Measurements from ENCODE around the gene SCUBE2.
"Not testable (repeated sequence)": the region's sequence is repeated elsewhere in the genome, so short reads cannot be mapped to it uniquely, and the experiment has no call there.

SCUBE2 gene

DNA sequence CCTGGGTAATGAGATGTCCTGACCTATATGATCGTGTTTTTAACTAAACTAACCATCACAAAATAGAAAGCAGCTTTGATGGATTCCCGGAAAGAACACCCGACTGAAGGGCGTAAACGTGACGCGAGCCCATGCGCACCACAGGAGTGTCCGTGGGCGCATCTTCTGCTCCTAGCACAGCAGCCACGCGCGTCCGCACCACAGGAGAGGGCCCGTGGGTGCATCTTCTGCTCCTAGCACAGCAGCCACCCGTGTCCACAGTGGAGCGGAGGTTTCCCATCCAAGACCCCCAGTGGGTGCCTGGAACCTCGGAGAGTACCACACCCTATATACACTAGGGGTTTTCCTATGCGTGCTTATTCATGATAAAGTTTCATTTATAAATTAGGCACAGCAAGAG, 51.5 kb downstream of the SCUBE2 start:
- no peak for DNase-seq

DNA sequence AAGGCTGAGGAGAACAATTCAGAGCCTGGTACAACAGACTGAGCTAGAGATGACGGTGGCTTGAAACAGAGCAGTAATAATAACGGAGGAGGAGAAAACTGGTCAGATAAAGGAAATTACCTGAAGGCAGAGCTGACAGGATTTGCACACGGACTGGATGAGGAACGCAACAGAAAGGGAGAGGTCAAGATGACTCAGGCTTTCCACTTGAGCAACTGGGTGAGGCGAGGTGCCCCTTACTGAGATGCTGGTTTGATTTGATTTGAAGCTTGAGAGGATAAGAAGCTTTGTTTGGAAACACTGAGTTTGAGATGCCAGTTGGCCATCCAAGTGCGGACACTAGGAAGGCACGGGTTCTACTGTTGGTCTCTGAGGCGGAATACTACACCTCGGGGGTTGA, 52.2 kb downstream of the SCUBE2 start:
- DNase-seq: no peak

DNA sequence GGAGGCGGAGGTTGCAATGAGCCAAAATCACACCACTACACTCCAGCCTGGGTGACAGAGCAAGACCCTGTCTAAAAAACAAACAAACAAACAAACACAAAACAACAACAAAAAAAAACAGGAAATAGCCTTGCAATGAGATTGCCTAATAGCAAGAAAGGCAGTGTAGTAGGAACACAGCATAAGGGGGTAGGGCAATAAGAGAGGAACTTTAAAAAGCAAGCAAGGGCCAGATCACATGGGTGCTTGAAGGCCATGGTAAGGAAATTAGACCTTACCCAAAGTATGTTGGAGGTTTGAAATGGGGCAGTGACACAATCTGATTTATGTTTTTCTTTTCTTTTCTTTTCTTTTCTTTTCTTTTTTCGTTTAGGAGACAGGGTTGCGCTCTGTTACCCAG, 52.9 kb downstream of the SCUBE2 start:
- DNase-seq: no peak

DNA sequence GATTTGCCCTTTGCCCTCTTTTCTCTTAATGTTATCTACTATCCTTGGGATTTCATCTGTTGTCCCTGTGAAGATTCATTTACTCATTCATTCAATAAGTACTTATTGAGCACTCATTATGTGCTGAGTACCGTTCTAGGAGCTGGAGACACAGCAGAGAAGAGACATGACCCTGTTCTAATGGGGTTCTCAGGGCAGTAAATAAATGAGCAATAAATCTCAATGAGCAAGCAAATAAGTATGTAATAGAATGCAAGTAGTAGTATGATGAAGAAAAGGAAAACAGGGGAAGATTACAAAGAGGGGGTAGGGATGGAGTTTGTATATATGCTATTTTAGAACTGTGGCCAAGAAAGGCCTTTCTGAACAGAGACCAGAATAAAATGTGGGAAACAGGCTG, 53.4 kb downstream of the SCUBE2 start:
- DNase-seq: no peak

DNA sequence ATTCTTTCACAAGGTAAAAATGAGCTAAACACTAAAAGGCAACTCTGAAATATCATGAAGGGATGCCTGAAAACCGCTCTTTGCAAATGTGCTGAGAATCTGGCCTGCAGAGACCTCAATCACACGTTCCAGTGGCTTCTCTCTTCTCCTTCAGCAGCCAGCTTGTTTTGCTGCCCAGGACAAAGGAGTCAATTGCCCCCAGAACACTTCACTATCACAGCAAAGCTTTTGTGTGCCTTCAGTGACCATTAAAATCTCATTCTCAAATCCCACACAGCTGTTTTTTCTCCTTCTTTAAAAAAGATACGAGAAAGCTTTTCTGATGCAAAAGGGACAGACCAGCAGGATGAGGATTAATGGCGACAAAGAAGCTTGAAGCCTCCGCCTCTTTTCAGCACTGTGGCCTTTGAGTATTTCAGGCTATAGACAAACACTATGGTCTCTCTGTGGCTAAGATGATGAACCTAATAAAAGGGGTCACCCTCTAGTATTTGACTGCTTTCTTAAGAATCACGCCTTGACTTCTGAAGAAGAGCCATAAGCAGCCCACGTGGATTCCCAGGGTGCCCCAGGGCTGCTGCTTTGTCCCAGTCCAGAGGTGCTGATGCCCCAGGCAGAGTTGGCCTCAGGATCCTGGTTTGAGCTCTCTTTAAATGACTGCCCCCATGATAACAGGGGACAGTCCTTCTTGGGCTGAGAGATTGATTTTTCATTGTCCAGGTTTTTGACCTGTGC, 54.2 kb downstream of the SCUBE2 start:
- no peak for DNase-seq

DNA sequence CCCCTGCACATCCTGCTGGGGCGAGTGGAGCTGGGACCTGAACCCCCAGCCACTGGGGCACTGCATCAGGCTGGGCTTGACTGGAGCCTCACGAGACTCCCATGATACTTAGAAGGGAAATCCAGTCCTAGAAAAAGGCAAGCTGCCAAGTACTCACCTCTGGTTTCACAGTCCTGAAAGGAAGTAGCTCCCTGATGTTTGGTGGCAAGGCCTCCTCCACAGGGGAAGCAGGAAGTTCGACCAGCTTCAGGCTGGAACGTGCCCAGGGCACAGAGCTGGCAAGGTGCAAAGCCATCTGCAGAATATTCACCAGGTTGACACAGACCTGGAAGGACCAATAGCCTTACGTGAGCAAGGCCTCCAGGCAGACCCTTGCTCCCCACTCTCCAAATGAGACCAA, 60.8 kb downstream of the SCUBE2 start:
- DNase-seq: no peak

DNA sequence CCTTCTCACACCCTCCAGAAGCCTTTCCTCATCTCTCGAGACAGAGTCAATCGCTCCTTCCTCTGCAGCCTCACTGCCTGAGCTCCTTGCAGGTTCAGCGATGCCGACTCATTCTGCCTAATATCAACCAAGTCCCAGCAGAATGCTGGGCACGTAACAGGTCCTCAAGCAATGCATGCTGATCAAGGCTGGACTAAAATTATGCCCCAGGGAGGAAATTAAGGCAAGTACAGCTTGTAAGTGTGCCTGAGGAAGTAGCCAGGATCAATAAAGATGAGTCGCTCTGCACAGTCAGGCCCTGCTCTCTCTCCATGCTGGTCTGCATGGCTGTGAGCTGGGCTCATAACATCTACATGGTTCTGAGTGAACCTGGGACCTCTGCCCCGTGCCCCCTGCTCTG, 62.0 kb downstream of the SCUBE2 start:
- no peak for DNase-seq

DNA sequence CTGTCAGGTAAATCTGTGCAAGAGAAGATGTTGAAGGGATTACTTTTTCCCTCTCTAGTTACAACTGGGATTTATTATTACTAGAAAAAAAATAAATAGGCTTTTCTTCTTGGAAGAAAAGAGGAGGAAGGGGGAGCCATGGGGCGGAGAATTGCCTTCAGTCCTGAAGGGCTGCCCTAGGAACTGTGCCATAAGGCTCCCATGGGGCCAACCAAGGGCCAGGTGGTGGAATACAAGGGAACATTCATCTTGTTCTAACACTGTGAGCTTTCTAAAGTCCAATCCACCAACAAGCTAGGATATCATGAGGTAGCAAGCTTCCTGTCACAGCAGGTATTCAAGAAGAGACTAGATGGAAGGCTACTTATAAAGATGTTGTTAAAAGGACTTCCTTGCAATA, 62.8 kb downstream of the SCUBE2 start:
- DNase-seq: no peak

DNA sequence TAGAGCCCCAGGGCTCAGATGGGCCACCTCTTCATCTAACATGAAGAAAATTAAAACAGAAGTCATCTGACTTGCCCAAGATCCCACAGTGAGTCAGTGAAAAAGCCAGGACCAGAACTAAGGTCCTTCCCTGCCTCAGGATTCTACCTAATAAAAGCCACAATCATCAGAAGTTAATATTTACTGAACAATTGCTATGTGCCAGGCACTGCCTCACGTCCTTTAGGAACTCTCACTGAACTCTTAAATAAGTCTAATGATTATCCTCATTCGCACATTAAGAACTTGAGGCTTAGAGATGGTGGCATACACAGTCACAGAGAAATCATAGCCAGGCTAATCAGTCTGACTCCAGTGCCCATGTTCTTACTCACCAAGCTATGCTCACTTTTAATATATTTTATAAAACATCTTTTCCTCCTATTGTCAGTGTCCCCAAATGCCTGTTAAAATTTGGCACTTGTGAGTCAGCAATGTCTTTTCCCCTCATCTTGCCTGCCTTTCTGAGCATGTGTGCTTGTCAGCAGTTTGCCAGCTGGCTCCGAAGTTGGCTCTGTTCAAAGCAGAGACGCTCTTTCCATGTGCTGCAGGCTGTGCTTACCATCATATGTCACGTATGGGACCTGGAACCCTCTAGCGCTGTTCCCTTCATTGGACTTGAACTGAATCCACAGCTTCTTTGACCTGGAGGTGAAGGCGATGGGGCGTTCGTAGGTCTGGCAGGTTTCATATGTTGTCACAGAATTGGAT, 66.1 kb downstream of the SCUBE2 start:
- no peak for DNase-seq

DNA sequence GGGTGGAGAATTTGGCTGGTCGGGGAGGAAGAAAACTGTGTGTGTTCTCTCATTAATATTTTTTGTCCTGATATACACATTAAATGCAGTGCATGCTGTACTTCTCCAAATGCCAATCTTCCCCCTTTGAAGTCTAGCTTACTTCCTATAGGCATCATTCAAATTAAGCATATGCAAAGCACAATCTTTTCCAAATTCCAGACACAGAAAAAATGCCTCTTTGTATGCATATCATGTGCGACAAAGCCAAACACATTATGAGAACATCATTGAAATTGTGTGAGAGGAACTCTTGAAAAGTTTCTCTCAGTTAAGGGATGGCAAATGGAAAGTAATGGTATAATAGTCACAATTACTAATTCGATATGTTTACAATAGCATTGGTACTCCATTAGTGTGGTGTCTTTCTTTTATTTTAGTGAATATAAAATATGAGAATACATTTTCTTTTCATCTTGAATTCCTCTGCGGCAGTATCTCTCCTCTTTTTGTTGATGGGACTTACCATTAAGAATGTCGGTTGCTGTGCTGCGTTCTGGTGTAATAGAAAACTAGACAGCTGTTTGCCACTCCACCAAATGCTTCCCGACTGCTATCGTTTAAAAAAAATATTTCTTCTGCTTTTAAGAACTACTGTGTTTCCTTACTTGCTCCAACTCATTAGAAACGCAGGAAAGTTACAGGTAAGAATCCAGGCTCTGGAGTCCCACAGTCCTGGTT, 68.3 kb downstream of the SCUBE2 start:
- no peak for DNase-seq

DNA sequence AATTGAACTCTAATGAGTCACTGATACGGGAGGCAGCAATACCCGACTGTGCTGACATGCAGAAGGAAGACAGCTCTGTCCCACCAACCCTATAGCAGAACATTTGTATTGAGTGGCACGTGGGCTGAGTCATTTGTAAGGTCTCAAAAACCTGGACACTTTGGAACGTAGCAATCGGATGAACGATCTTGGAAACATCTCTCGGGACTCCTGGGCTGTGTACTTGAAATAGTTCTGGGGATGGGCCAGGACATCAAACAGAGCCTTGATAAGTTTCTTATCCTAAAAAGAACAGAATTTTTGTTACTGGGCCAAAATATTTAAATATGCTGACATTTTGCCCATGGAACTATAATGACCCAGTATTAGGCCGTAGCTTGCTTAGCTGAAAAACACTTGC, 70.5 kb downstream of the SCUBE2 start:
- DNase-seq: no peak

DNA sequence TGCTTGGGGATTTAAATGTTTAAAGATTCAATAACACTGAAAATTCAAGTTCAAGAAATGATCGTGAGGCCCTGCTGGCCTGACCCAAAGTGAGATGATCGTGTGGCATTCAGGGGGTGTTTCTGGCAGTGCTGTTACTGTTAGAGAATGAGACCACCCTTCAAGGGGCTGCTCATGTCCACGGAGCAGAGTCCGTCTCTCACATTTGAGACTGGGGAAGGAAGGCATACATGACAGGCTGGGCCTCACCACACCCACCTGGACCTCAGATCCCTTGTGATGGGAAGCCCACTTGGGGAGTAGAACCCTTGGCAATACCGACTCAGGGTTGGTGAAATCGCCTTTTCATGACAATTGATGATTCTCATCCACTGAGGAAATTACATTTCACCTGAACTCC, 71.5 kb downstream of the SCUBE2 start:
- no peak for DNase-seq

DNA sequence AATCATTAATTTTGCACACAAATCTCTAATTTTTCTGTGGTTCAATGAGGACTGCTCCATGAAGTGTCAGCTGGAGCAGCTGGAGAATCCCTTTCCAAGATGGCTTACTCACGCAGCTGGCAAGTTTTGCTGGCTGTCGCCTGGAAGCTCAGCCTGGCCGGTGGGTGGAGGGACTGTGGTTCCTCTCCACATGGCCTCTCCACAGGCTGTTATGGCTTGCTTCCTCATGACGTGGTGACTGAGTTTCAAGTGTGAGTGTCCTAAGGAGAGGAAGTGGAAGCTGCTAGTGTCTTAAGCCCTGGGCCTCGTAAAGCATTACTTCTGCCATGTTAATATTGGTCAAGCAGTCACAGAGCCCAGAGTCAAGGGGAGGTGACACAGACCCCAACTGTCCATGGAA, 73.6 kb downstream of the SCUBE2 start:
- no peak for DNase-seq

DNA sequence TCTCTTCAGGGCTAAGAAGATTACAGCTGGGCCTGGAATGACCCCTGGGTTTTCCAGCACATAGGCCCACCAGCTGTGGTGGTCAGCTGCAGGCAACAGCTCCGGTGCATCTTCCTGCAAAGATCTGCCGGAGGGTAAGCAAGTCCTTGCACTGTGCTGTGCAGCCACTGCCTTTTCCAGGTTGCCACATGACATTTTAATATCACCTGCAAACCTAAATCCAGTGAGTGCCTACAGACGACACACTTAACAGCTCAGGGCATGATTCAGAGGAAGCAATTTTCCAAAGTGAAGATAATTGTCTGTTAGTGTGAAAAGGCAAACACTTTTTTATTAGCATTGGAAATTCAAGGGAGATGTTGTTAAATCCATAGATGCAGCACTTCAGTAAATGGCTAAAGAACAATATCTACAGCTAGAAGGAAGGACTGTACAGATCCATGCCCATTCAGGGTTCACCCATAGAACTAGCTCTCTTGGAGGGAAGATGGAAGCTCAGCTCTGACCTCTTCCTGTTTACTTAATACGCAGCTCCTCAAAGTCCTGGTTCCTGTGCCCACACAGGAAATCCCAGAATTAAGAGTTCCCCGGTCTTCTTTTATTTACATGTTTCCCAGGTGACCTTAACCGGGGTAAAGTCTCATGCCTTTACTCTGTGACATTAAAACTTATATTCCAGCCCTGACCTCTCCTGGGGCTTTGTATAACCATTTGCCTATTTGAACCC, 74.3 kb downstream of the SCUBE2 start:
- no peak for DNase-seq

DNA sequence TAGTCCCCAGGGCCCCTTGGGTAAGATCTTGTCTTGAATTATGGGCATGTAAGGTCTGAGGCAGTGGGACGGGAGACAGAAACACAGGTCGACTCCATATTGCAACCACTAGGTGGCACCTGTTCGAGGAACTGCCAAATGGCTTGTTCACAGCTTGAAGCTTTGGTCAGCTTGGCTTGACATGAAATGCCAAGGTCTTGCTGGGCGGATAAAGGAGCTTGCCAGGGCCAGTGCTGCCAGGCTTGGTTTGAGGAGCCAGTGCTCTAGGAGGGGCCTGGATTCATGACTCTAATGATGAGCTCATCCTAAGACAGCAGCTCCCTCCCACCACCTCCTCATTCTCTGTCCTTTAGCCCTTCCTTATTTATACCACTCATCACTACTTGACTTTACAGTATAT, 75.7 kb downstream of the SCUBE2 start:
- DNase-seq: peak; percentile 62

DNA sequence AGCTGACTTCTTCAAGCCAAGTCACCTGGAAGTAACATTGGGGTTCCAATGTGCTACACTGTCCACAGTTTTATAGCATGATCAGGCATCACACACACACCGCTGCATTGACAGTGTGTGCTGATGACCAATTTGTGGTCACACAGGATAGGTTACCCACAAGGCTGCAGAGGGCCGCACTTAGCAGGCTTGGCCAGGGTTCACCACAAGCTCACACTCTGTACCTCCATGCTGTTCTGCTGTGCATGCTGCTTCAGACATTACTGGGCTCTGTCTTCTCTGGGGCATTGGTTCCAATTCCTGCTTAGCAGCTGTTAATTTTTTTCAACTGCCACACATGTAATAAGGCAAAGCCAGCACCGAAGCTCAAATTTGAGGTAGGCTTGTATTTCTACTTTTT, 76.6 kb downstream of the SCUBE2 start:
- DNase-seq: no peak

DNA sequence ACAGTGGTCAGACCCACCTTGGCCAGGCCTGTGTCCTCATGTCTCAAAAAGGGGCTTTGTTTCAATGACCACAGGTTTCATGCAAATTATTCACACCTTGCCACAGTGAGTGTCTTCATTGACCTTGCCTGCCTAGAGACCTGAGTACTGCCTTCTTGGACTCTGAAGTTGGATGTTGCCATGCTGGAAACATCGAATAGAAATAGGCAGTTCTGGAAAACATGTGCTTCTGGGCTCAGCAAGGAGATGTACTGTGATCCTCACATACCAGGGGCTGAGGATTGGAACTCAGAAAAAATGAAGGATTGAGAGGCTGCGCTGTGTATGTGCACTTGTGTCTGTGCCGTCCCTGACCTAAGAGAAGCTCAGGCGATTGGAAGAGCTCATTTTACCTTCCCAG, 78.0 kb downstream of the SCUBE2 start:
- no peak for DNase-seq

DNA sequence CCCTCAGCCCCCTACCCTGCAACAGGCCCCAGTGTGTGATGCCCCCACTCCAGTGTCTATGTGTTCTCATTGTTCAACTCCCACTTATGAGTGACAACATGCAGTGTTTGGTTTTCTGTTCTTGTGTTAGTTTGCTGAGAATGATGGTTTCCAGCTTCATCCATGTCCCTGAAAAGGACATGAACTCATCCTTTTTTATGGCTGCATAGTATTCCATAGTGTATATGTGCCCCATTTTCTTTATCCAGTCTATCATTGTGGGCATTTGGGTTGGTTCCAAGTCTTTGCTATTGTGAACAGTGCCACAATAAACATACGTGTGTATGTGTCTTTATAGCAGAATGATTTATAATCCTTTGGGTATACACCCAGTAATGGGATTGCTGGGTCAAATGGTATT, 81.9 kb downstream of the SCUBE2 start:
- DNase-seq: not testable (repeated sequence)

DNA sequence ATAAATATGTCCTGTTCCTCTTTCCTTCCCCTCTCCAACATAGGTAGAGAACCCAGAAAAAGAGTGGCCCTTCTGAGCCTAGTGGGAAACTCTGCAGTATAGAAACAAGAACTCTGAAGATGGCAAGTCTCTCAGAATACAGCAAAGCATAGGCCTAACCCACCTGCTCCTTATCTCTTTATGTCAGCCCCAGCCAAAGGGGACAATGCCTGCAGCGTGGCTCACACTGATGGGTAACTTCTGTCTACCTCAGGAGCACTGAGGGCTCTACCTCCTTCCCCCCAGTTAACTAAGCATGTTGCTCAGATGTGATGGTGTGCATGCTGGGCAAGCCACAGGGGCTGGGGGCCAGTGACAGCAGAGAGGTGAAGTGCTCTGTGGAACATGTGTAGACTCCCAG, 82.7 kb downstream of the SCUBE2 start:
- DNase-seq: no peak

DNA sequence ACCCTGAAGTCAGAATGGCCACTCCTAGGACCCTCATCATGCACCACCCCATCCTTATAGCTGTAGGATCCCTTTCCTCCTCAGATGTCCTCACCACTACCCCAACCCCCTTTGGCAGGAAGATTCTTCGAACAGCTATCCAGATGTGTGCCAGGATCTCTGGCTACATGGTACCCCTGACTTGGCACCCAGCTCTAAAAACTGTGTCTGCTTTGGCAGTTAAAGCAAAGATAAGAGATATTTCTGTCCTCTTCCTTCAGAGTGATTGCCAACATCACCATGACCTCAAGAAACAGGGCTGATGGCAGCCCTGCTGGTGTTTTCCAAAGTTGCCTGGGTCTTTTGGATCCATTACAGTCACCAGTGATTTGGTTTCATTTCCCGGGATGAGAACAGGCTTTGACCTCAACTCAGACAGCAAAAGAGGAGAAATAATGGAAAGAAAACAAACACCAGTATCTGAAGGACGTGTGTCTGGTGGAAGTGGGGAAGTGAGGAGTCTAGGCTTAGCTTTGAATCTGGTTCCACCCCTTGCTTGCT, 83.3 kb downstream of the SCUBE2 start:
- DNase-seq: no peak

DNA sequence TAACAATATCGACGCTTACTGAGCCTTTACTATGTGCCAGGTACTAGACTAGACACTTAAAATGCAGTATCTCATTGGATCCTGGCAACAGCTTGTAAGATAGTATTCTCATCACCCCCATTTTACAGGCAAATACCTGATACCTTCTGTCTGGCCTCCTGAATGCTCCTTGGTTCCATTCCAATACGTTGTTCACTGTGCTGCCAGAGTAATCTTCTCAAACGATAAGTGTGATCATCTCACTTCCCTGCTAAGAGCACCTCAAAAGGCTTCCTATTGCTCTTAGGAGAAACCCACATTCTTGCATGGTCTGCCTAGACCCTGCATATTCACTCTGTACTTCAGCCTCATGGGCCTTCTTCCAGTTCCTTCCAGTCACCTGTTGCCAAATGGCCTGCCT, 86.3 kb downstream of the SCUBE2 start:
- no peak for DNase-seq

DNA sequence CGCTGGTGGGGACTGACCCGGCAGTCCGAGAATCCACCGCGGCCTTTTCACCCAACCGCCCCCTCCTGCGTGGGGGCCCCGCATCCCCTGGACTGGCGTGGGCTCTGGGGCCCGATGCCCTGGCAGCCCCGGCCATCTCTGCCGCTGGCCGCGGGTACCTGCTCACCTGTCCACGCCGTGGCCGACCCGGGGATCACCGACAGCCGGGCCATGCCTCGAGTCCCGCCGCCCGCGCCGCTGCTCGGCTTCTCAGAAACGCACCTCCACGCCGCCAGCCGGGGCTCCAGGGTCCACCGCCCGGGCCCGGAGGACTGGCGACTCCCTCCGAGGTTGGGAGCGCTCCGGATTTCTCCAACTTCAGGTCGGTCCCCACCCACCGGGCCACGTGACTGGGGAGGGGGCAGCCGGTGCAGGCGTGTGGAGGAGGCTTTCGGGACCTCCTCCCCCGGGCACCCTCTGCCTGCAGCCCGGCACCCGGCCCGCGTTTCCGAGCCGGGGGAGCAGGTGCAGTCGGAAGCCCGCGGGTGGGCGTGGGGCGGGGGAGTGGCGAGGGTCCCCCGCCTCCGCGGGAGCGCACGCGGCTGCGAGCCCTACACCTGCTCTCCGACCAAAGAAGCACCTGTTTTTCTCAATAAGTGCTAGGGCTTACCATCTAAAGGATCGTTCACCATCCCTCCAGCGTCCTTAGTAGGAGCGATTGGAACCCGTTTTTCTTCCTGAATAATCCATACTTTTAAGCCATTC, 87.0 kb downstream of the SCUBE2 start:
- peak; percentile 22 for DNase-seq

Measured in stimulated activated CD4-positive, alpha-beta T cell treated with anti-CD3 and anti-CD28 coated beads, Interleukin-15, amount 100 ng/mL, for 24 hours (primary cell).